Endothelial cell of umbilical vein (primary cell): ENCODE results near the gene DIS3L2. TPM values are rescaled to one million over a fixed set of nuclear protein-coding genes. Genes with fewer than 3 reads are reported as not detected.

ENCODE experiments used
- BruUV-seq: library from RNA; stranded (reverse); fragments of 400-500 nt; replicated peaks from 2 replicates; lab custom pipeline; 2021; lab: Mats Ljungman, UMichigan
- CTCF ChIA-PET: fragments of 300-600, 350-600 bp; sonication (Branson Sonifier 250); formaldehyde crosslinking; loops from one replicate; lab custom pipeline; 2021; ENCODE audit warnings: antibody characterized with exemption, inconsistent platforms; lab: Charles Lee
- POLR2A ChIA-PET: fragments of 300-600, 350-600 bp; sonication (Branson Sonifier 250); formaldehyde crosslinking; loops from one replicate; lab custom pipeline; 2021; ENCODE audit warnings: antibody characterized with exemption, inconsistent platforms; lab: Charles Lee
- DNase-seq: peaks from one replicate; pipeline ENCODE4 v3.0.0-alpha.2; 2011; ENCODE audit warnings: low read depth, low spot score
- FAIRE-seq: peaks from 2 replicates; lab custom pipeline; 2011; peaks lifted over from hg19 to GRCh38; lab: Jason Lieb, UNC
- H2AFZ ChIP-seq: 2 replicates; pipeline ENCODE4 v1.6.0; 2012; ENCODE audit warnings: low read depth, low read length, control low read depth, inconsistent platforms
- H3K27ac ChIP-seq: 2 replicates; pipeline ENCODE4 v1.5.1; 2011; ENCODE audit warnings: low read depth, mild to moderate bottlenecking, control low read depth, low read length, moderate library complexity; ENCODE audit not compliant: insufficient read depth
- H3K27me3 ChIP-seq, 2 experiments: 2 replicates each; pipeline versions ENCODE4 v1.6.0 to v1.6.1; 2011; ENCODE audit warnings: low read length in 2 of 2, mixed read lengths in 1 of 2; ENCODE audit not compliant: control insufficient read depth in 2 of 2, insufficient read depth in 2 of 2
- H3K36me3 ChIP-seq, 2 experiments: 2 replicates in 1 of 2; 3 replicates in 1 of 2; pipeline ENCODE4 v1.5.1; 2011; ENCODE audit warnings: low read length in 2 of 2, mild to moderate bottlenecking in 1 of 2, moderate library complexity in 1 of 2; ENCODE audit not compliant: control insufficient read depth in 2 of 2, insufficient read depth in 2 of 2; ENCODE audit errors: extremely low read depth in 1 of 2
- H3K4me1 ChIP-seq: 3 replicates; pipeline ENCODE4 v1.5.1; 2011; ENCODE audit warnings: mild to moderate bottlenecking, low read length; ENCODE audit not compliant: control insufficient read depth, insufficient read depth; ENCODE audit errors: extremely low read depth
- H3K4me2 ChIP-seq: 2 replicates; pipeline ENCODE4 v1.6.1; 2011; ENCODE audit warnings: low read length, control low read depth, mixed read lengths; ENCODE audit not compliant: insufficient read depth
- H3K4me3 ChIP-seq, 3 experiments: fragments of 200-600 bp in 1 of 3; sonication (generic), shearing (Covaris generic) in 1 of 3; replicated peaks in 1 of 3; 2 replicates each; pipeline ENCODE4 v1.5.1; 2011 to 2016; ENCODE audit warnings: control low read depth in 3 of 3, low read length in 3 of 3, mild to moderate bottlenecking in 2 of 3, inconsistent platforms in 1 of 3, low read depth in 1 of 3, moderate library complexity in 1 of 3; ENCODE audit not compliant: insufficient read depth in 1 of 3
- H3K79me2 ChIP-seq: 2 replicates; pipeline ENCODE4 v1.6.0; 2012; ENCODE audit warnings: low read length, inconsistent platforms; ENCODE audit not compliant: control insufficient read depth, insufficient read depth
- H3K9ac ChIP-seq: replicated peaks from 2 replicates; pipeline ENCODE3; 2011; ENCODE audit warnings: low read length, control low read depth; ENCODE audit not compliant: insufficient read depth; ENCODE audit errors: extremely low read depth
- H3K9me1 ChIP-seq: replicated peaks from 3 replicates; pipeline ENCODE4 v1.6.0; 2011; ENCODE audit warnings: mild to moderate bottlenecking, low read length; ENCODE audit not compliant: control insufficient read depth, insufficient read depth; ENCODE audit errors: extremely low read depth
- H3K9me3 ChIP-seq: replicated peaks from 2 replicates; pipeline ENCODE4 v1.5.1; 2012; ENCODE audit warnings: low read length, inconsistent platforms; ENCODE audit not compliant: control insufficient read depth, insufficient read depth
- H4K20me1 ChIP-seq: replicated peaks from 2 replicates; pipeline ENCODE3; 2011; ENCODE audit warnings: mild to moderate bottlenecking, low read length; ENCODE audit not compliant: control insufficient read depth, insufficient read depth; ENCODE audit errors: extremely low read depth
- CTCF ChIP-seq, 2 donors: IDR thresholded peaks; 1 replicate in 1 of 2; 2 replicates in 1 of 2; pipeline ENCODE4 v1.5.1; 2011; ENCODE audit warnings: low read length in 2 of 2, mild to moderate bottlenecking in 2 of 2, moderate library complexity in 2 of 2, control low read depth in 1 of 2, inconsistent platforms in 1 of 2, low read depth in 1 of 2; ENCODE audit not compliant: insufficient read depth in 1 of 2; ENCODE audit errors: extremely low read depth in 1 of 2
- EZH2 ChIP-seq: IDR thresholded peaks from 2 replicates; pipeline ENCODE4 v1.6.1; 2012; ENCODE audit warnings: borderline replicate concordance, low read depth, mild to moderate bottlenecking, moderate library complexity, low read length, inconsistent platforms; ENCODE audit not compliant: severe bottlenecking
- FOS ChIP-seq: IDR thresholded peaks from 2 replicates; pipeline ENCODE4 v1.6.1; 2011; ENCODE audit warnings: mild to moderate bottlenecking, low read length, moderate library complexity, borderline replicate concordance; ENCODE audit not compliant: insufficient read depth
- GATA2 ChIP-seq: IDR thresholded peaks from 2 replicates; pipeline ENCODE4 v1.7.0; 2011; ENCODE audit warnings: low read depth, mild to moderate bottlenecking, moderate library complexity, mixed read lengths, low read length; ENCODE audit not compliant: insufficient read length, insufficient read depth
- JUN ChIP-seq: IDR thresholded peaks from 2 replicates; pipeline ENCODE4 v1.6.1; 2011; ENCODE audit warnings: borderline replicate concordance, low read depth; ENCODE audit not compliant: insufficient read length, insufficient read depth
- MAX ChIP-seq: IDR thresholded peaks from 2 replicates; pipeline ENCODE4 v1.6.1; 2011; ENCODE audit not compliant: insufficient read depth, insufficient read length
- MYC ChIP-seq: IDR thresholded peaks from one replicate; pipeline ENCODE4 v1.6.1; 2011; ENCODE audit warnings: mild to moderate bottlenecking, low read depth, low read length
- POLR2A ChIP-seq: IDR thresholded peaks from 2 replicates; pipeline ENCODE4 v1.6.1; 2012; ENCODE audit warnings: low read depth, mild to moderate bottlenecking, control low read depth, low read length
- POLR2AphosphoS5 ChIP-seq: IDR thresholded peaks from 2 replicates; pipeline ENCODE4 v1.6.1; 2012; ENCODE audit warnings: low read depth, mild to moderate bottlenecking, control low read depth, low read length, moderate library complexity; ENCODE audit not compliant: insufficient read depth
- dilution Hi-C: fragments of 300-500 bp; cut with MboI; formaldehyde crosslinking; loops from one replicate; pipeline ENCODE4 v1.15.0; 2019; ENCODE audit warnings: low sequenced_read_pairs; ENCODE audit not compliant: extremely low pct_ligation_motif_present
- intact Hi-C: fragments of 100-400 bp; cut with micrococcal nuclease; formaldehyde crosslinking; loops from one replicate; pipeline ENCODE4 v1.10.0; 2022
- polyA plus RNA-seq, 4 experiments: library from polyadenylated mRNA; depleted of rRNA in 3 of 4; stranded (reverse) in 3 of 4; unstranded in 1 of 4; fragments of >200 nt; gene quantifications; 2 replicates each; pipeline versions ENCODE4 v1.2.1 to v1.2.3, GENCODE V29; 2011 to 2012; ENCODE audit warnings: missing spikeins in 1 of 4
- total RNA-seq: library from RNA; stranded (reverse); gene quantifications from 2 replicates; pipeline ENCODE4 v1.2.3, GENCODE V29; 2021

Gene DIS3L2
- total and polyA plus RNA-seq, 2 donors (not counting 3 experiments of a cell fraction or from before 2014, with no cell fraction given) = 14.6 to 31.2 TPM

- BruUV-seq = no TSS peak
- no peak overlapping the region for H3K27ac ChIP-seq
These were observed 26.3 kb upstream of the DIS3L2 start for GRCh38 chr2:231935207-231935524.

More at GRCh38 chr2:231935207-231935524, 26.3 kb upstream of the DIS3L2 start:
- Histone ChIP-seq H3K9ac (no peak overlapping the region), H3K4me1 (no peaks in the 10 kb centered on the region), H2AFZ (no peak overlapping the region), H3K4me3 (no peak overlapping the region), H3K9me1 (no peaks in the 10 kb centered on the region), H4K20me1 (no peaks in the 10 kb centered on the region), H3K9me3 (no peaks in the 10 kb centered on the region), H3K36me3 (no peaks in the 10 kb centered on the region), H3K4me2 (no peak overlapping the region), H3K79me2 (no peaks in the 10 kb centered on the region), H3K27me3 (peaks cover 5 to 8% of the 10 kb centered on the region in 2 experiments)
- DNase-seq (no peak), FAIRE-seq (no peak)
- ChIA-PET POLR2A (no interaction called here), CTCF (interaction anchor here (1.0 to 3.7 kb wide), 6 partner anchors 9 to 207 kb away, joined by 3 to 20 read pairs (median 4); partner anchors contain the start of gene NPPC)
- TF ChIP-seq POLR2AphosphoS5 (no peak), FOS (no peak), JUN (no peak), CTCF (IDR thresholded peaks at IDR 0.05; ENCODE audit: extremely low read depth in 1 of 2, insufficient read depth in 1 of 2, low read depth in 1 of 2, low read length in 2 of 2) (no peak), POLR2A (no peak), MAX (no peak), GATA2 (no peak), MYC (no peak), EZH2 (no peak)
- dilution Hi-C loops (no loop called here), intact Hi-C loops (no loop called here)
